SK-N-MC (cell line): ENCODE results near the gene MT1X.

ENCODE experiments used
- DNase-seq: peaks from one replicate; pipeline ENCODE4 v3.0.0-alpha.2; 2011; ENCODE audit warnings: low read depth, low spot score
- H3K27ac ChIP-seq: fragments of 200-600 bp; sonication (generic); 2 replicates; pipeline ENCODE4 v1.5.1; 2016; ENCODE audit warnings: mixed run types
- H3K36me3 ChIP-seq: fragments of 200-600 bp; sonication (generic); 2 replicates; pipeline ENCODE4 v1.6.1; 2017; ENCODE audit warnings: antibody characterized with exemption, low read length, mixed read lengths; ENCODE audit not compliant: insufficient read depth
- H3K4me3 ChIP-seq: fragments of 200-600 bp; sonication (generic); 2 replicates; pipeline ENCODE4 v1.5.1; 2016
- H3K9ac ChIP-seq: fragments of 200-600 bp; sonication (generic); 2 replicates; pipeline ENCODE4 v1.8.0; 2017; ENCODE audit warnings: mixed run types, mixed read lengths; ENCODE audit not compliant: insufficient read length
- H3K9me3 ChIP-seq: fragments of 200-600 bp; sonication (generic); 2 replicates; pipeline ENCODE4 v1.6.1; 2017; ENCODE audit warnings: low read depth, mild to moderate bottlenecking, antibody characterized with exemption, low read length, moderate library complexity, mixed read lengths
- EZH2 ChIP-seq: fragments of 200-600 bp; sonication (generic); IDR thresholded peaks from one replicate; pipeline ENCODE4 v1.6.1; 2017; ENCODE audit warnings: antibody characterized with exemption
- FOXP2 ChIP-seq: optimal IDR thresholded peaks from 2 replicates; pipeline ENCODE3; 2011; ENCODE audit warnings: mild to moderate bottlenecking, moderate library complexity; ENCODE audit not compliant: insufficient read depth; ENCODE audit errors: extremely low read length, control extremely low read depth
- POLR2AphosphoS5 ChIP-seq: IDR thresholded peaks from 2 replicates; pipeline ENCODE4 v1.6.1; 2012; ENCODE audit warnings: mild to moderate bottlenecking, low read depth, low read length, borderline replicate concordance

The MT1X gene

GRCh38 chr16:56640076-56640475 is 42.2 kb upstream of the MT1X start:
- no peaks in the 10 kb centered on the region for H3K9me3 ChIP-seq
- H3K36me3 ChIP-seq: no peaks in the 10 kb centered on the region
- H3K9ac ChIP-seq: no peak overlapping the region
- no peak overlapping the region for H3K4me3 ChIP-seq
- DNase-seq: no peak
- TF ChIP-seq EZH2 (no peak), FOXP2 (no peak), POLR2AphosphoS5 (no peak)
- H3K27ac ChIP-seq: no peak overlapping the region

GRCh38 chr16:56641166-56641565 is 41.1 kb upstream of the MT1X start:
- Histone ChIP-seq H3K9ac (no peak overlapping the region), H3K9me3 (no peaks in the 10 kb centered on the region), H3K4me3 (no peak overlapping the region), H3K36me3 (no peaks in the 10 kb centered on the region), H3K27ac (no peak overlapping the region)
- TF ChIP-seq FOXP2: no peak
- TF ChIP-seq EZH2: no peak
- TF ChIP-seq POLR2AphosphoS5: no peak
- DNase-seq: no peak

GRCh38 chr16:56643080-56643778 is 39.0 kb upstream of the MT1X start:
- no peak overlapping the region for H3K4me3 ChIP-seq
- no peak for TF ChIP-seq FOXP2
- TF ChIP-seq EZH2: no peak
- TF ChIP-seq POLR2AphosphoS5: no peak
- DNase-seq: no peak
- H3K9ac ChIP-seq: no peak overlapping the region
- no peak overlapping the region for H3K27ac ChIP-seq
- no peaks in the 10 kb centered on the region for H3K36me3 ChIP-seq
- no peaks in the 10 kb centered on the region for H3K9me3 ChIP-seq

GRCh38 chr16:56643833-56644232 is 38.4 kb upstream of the MT1X start:
- no peak for DNase-seq
- H3K36me3 ChIP-seq: no peaks in the 10 kb centered on the region

GRCh38 chr16:56645311-56645710 is 37.0 kb upstream of the MT1X start:
- Histone ChIP-seq H3K9me3 (no peaks in the 10 kb centered on the region), H3K9ac (no peak overlapping the region), H3K36me3 (no peaks in the 10 kb centered on the region), H3K4me3 (no peak overlapping the region), H3K27ac (no peak overlapping the region)
- no peak for TF ChIP-seq EZH2
- TF ChIP-seq POLR2AphosphoS5: no peak
- TF ChIP-seq FOXP2: no peak
- DNase-seq: no peak

More at GRCh38 chr16:56643833-56644232, 38.4 kb upstream of the MT1X start:
- no peak overlapping the region for H3K9ac ChIP-seq
- no peak overlapping the region for H3K4me3 ChIP-seq
- H3K27ac ChIP-seq: no peak overlapping the region
- no peaks in the 10 kb centered on the region for H3K9me3 ChIP-seq
- TF ChIP-seq FOXP2: no peak
- TF ChIP-seq EZH2: no peak
- TF ChIP-seq POLR2AphosphoS5: no peak

GRCh38 chr16:56645838-56646237 is 36.4 kb upstream of the MT1X start:
- DNase-seq: no peak
- Histone ChIP-seq H3K4me3 (no peak overlapping the region), H3K36me3 (no peaks in the 10 kb centered on the region), H3K9ac (no peak overlapping the region), H3K9me3 (no peaks in the 10 kb centered on the region), H3K27ac (no peak overlapping the region)
- TF ChIP-seq POLR2AphosphoS5 (no peak), FOXP2 (no peak), EZH2 (no peak)

- DNase-seq: no peak
- Histone ChIP-seq H3K4me3 (no peak overlapping the region), H3K9me3 (no peaks in the 10 kb centered on the region), H3K36me3 (no peaks in the 10 kb centered on the region), H3K9ac (no peak overlapping the region), H3K27ac (no peak overlapping the region)
- TF ChIP-seq EZH2: no peak
- TF ChIP-seq POLR2AphosphoS5: no peak
- TF ChIP-seq FOXP2: no peak
Observed at GRCh38 chr16:56647641-56648431, 34.4 kb upstream of the MT1X start.

GRCh38 chr16:56649271-56649670 is 33.0 kb upstream of the MT1X start:
- TF ChIP-seq FOXP2: no peak
- no peak for TF ChIP-seq POLR2AphosphoS5
- no peak for DNase-seq
- Histone ChIP-seq H3K36me3 (no peaks in the 10 kb centered on the region), H3K27ac (no peak overlapping the region), H3K9me3 (no peaks in the 10 kb centered on the region), H3K4me3 (no peak overlapping the region), H3K9ac (no peak overlapping the region)
